Endothelial cell of umbilical vein (primary cell): ENCODE results near the gene RUSF1.

Source experiments
- CTCF ChIP-seq, 2 donors: IDR thresholded peaks; 1 replicate in 1 of 2; 2 replicates in 1 of 2; pipeline ENCODE4 v1.5.1; 2011; ENCODE audit warnings: low read length in 2 of 2, mild to moderate bottlenecking in 2 of 2, moderate library complexity in 2 of 2, control low read depth in 1 of 2, inconsistent platforms in 1 of 2, low read depth in 1 of 2; ENCODE audit not compliant: insufficient read depth in 1 of 2; ENCODE audit errors: extremely low read depth in 1 of 2
- JUN ChIP-seq: IDR thresholded peaks from 2 replicates; pipeline ENCODE4 v1.6.1; 2011; ENCODE audit warnings: borderline replicate concordance, low read depth; ENCODE audit not compliant: insufficient read length, insufficient read depth
- MAX ChIP-seq: IDR thresholded peaks from 2 replicates; pipeline ENCODE4 v1.6.1; 2011; ENCODE audit not compliant: insufficient read depth, insufficient read length
- MYC ChIP-seq: IDR thresholded peaks from one replicate; pipeline ENCODE4 v1.6.1; 2011; ENCODE audit warnings: mild to moderate bottlenecking, low read depth, low read length
- POLR2A ChIP-seq: IDR thresholded peaks from 2 replicates; pipeline ENCODE4 v1.6.1; 2012; ENCODE audit warnings: low read depth, mild to moderate bottlenecking, control low read depth, low read length
- POLR2AphosphoS5 ChIP-seq: IDR thresholded peaks from 2 replicates; pipeline ENCODE4 v1.6.1; 2012; ENCODE audit warnings: low read depth, mild to moderate bottlenecking, control low read depth, low read length, moderate library complexity; ENCODE audit not compliant: insufficient read depth

DNA sequence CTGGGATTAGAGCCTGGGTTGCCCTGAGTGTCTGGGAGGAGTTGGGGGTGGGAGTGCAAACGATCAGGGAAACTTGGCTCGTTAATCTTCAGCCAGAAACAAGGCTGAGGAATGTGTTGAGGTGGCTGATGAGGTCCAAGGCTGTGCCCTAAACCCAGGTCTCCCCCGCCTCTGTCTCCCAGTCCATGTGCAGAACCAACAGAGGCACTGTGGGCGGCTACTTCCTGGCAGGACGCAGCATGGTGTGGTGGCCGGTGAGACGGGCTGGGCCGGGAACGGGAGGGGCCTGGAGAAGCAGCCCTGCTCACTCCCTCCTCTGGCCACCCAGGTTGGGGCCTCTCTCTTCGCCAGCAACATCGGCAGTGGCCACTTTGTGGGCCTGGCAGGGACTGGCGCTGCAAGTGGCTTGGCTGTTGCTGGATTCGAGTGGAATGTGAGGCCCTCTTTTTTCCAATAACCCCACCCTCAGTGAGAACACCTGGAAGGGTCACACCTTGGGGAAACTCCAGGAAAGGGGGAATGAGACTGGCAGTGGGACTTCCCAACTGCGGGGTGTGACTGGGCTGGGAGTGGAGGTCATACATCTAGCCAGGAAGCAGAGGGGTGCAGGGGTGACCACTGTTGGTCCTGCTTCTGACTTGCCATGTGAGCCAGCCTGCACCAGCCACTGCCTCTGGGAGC lies 23.6 kb downstream of the RUSF1 start:
- TF ChIP-seq CTCF (IDR thresholded peaks at IDR 0.05; ENCODE audit: extremely low read depth in 1 of 2, insufficient read depth in 1 of 2, low read depth in 1 of 2, low read length in 2 of 2) (no peak), POLR2AphosphoS5 (no peak), MYC (no peak), POLR2A (no peak), JUN (no peak), MAX (no peak)
